ENCODE measurements around the gene PDE4B.

Gene PDE4B

DNA sequence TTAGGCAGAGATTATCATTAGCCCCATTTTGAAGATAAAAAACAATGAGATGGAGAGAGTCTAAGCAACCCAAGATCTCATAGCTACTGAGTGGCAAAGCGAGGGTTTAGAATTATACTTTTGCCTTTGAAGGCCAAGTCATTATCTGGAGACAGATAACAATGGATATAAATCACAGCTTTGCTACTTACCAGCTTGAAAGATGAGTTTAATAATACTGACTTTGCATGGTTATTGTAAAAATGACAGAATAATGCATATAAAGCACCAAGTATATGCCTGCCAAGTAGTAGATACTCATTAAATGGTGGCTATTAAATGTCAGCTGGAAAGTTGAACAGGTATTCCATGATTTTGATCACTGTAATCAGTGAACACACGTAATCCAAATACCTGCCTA lies 499.6 kb downstream of the PDE4B start:
- Mint-ChIP-seq H3K27ac (no peak overlapping the region), H3K36me3 (ENCODE audit: low read depth) (no peaks in the 10 kb centered on the region), H3K27me3 (ENCODE audit: low read depth) (peaks cover 7% of the 10 kb centered on the region), H3K4me3 (no peak overlapping the region), H3K4me1 (ENCODE audit: low read depth) (peaks cover 30% of the 10 kb centered on the region), H3K9me3 (no peaks in the 10 kb centered on the region)
- no peak for DNase-seq (ENCODE audit: low spot score)

DNA sequence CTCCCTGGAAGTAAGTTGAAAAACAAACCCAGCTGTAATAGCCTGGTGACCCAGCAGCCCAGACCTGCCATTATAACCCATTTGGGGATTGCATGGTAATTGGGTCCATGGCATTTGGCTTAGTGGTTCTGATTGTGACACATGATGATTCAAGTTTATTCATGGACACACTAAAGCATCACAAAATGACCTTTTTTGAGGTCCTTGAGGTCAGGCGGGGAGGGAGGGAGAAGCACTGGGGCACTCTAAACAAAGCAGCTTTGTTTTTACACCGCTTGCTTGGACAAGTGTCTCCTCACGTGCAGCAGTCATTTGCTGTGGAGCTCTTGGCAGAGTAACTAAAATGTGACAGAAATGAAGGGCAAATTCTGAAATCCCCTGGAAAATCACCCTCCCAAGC lies 500.2 kb downstream of the PDE4B start:
- H3K27me3 Mint-ChIP-seq (ENCODE audit: low read depth): peaks cover 7% of the 10 kb centered on the region
- peaks cover 30% of the 10 kb centered on the region for H3K4me1 Mint-ChIP-seq (ENCODE audit: low read depth)
- no peak overlapping the region for H3K27ac Mint-ChIP-seq
- H3K4me3 Mint-ChIP-seq: no peak overlapping the region
- no peaks in the 10 kb centered on the region for H3K36me3 Mint-ChIP-seq (ENCODE audit: low read depth)
- no peak for DNase-seq (ENCODE audit: low spot score)
- no peaks in the 10 kb centered on the region for H3K9me3 Mint-ChIP-seq

GRCh38 chr1:66294707-66295370 lies 502.1 kb downstream of the PDE4B start:
- no peaks in the 10 kb centered on the region for H3K9me3 Mint-ChIP-seq
- no peaks in the 10 kb centered on the region for H3K36me3 Mint-ChIP-seq (ENCODE audit: low read depth)
- no peak for DNase-seq (ENCODE audit: low spot score)
- H3K4me3 Mint-ChIP-seq: no peak overlapping the region
- H3K4me1 Mint-ChIP-seq (ENCODE audit: low read depth): peaks cover 24% of the 10 kb centered on the region
- H3K27me3 Mint-ChIP-seq (ENCODE audit: low read depth): peaks cover 4% of the 10 kb centered on the region
- no peak overlapping the region for H3K27ac Mint-ChIP-seq

GRCh38 chr1:66295803-66296202 lies 503.1 kb downstream of the PDE4B start:
- H3K4me3 Mint-ChIP-seq: no peak overlapping the region
- peaks cover 2% of the 10 kb centered on the region for H3K27me3 Mint-ChIP-seq (ENCODE audit: low read depth)
- no peak overlapping the region for H3K27ac Mint-ChIP-seq
- peaks cover 25% of the 10 kb centered on the region for H3K4me1 Mint-ChIP-seq (ENCODE audit: low read depth)
- H3K9me3 Mint-ChIP-seq: no peaks in the 10 kb centered on the region
- H3K36me3 Mint-ChIP-seq (ENCODE audit: low read depth): no peaks in the 10 kb centered on the region
- DNase-seq (ENCODE audit: low spot score): no peak

DNA sequence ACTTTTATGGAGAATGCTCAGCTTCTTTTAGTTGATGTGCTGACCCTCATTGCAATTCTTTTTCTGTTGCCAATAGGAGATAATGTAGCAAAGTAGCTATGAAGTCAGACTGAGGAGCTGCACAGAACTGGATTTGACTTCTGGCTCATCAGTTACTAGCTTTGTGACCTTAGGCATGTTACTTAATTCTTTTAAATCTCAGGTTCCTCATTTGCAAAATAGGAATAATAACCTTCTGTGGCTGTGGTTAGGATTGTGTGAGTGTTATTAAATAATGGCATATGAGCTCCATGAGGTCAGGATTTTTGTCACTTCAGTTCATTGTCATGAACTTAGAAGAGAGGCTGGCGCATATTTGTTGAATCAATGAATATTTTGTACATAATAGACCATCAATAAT lies 503.7 kb downstream of the PDE4B start:
- Mint-ChIP-seq H3K4me1 (ENCODE audit: low read depth) (peaks cover 27% of the 10 kb centered on the region), H3K27me3 (ENCODE audit: low read depth) (peaks cover 2% of the 10 kb centered on the region), H3K9me3 (no peaks in the 10 kb centered on the region)

DNA sequence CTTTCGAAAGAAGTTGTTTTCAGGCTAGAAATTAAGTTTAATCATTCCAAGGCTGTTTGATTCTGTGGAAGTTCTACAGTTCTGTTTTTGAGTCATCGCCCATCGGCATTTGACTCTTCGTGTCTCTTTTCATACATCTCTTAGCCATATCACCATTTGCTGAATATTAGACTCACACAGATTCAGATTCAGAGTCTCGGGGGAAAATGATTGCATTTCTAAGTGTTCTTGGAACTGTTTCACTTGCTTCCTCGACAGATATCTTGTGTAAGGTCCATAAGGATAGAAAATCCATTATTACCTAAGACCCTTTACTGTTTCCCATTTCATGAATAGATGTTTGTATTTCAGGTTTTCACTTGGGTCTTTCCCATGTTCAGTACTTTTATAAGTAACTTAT lies 504.3 kb downstream of the PDE4B start:
- peaks cover 24% of the 10 kb centered on the region for H3K4me1 Mint-ChIP-seq (ENCODE audit: low read depth)
- H3K27ac Mint-ChIP-seq: no peak overlapping the region
- H3K36me3 Mint-ChIP-seq (ENCODE audit: low read depth): no peaks in the 10 kb centered on the region
- DNase-seq (ENCODE audit: low spot score): no peak
- no peaks in the 10 kb centered on the region for H3K9me3 Mint-ChIP-seq
- H3K4me3 Mint-ChIP-seq: no peak overlapping the region
- H3K27me3 Mint-ChIP-seq (ENCODE audit: low read depth): peaks cover 2% of the 10 kb centered on the region

More for the DNA sequence above, 503.7 kb downstream of the PDE4B start:
- Mint-ChIP-seq H3K36me3 (ENCODE audit: low read depth) (no peaks in the 10 kb centered on the region), H3K4me3 (no peak overlapping the region), H3K27ac (no peak overlapping the region)
- no peak for DNase-seq (ENCODE audit: low spot score)

- Mint-ChIP-seq H3K9me3 (no peaks in the 10 kb centered on the region), H3K4me1 (ENCODE audit: low read depth) (peaks cover 36% of the 10 kb centered on the region), H3K4me3 (no peak overlapping the region), H3K27ac (no peak overlapping the region), H3K27me3 (ENCODE audit: low read depth) (peaks cover 2% of the 10 kb centered on the region), H3K36me3 (ENCODE audit: low read depth) (no peaks in the 10 kb centered on the region)
- no peak for DNase-seq (ENCODE audit: low spot score)
Observed at GRCh38 chr1:66298464-66298863, 505.8 kb downstream of the PDE4B start.

- peak overlapping the region; percentile 84 for H3K4me3 Mint-ChIP-seq
- H3K27me3 Mint-ChIP-seq (ENCODE audit: low read depth): peaks cover 2% of the 10 kb centered on the region
- H3K27ac Mint-ChIP-seq: peak overlapping the region; percentile 93
- no peaks in the 10 kb centered on the region for H3K36me3 Mint-ChIP-seq (ENCODE audit: low read depth)
- DNase-seq (ENCODE audit: low spot score): no peak
- no peaks in the 10 kb centered on the region for H3K9me3 Mint-ChIP-seq
- peaks cover 36% of the 10 kb centered on the region for H3K4me1 Mint-ChIP-seq (ENCODE audit: low read depth)
Observed at GRCh38 chr1:66300280-66300971, 507.7 kb downstream of the PDE4B start.

- H3K4me1 Mint-ChIP-seq (ENCODE audit: low read depth): peaks cover 36% of the 10 kb centered on the region
- DNase-seq (ENCODE audit: low spot score): peak; percentile 39
Observed at GRCh38 chr1:66300972-66301451, 508.3 kb downstream of the PDE4B start.

GRCh38 chr1:66302184-66302742 lies 509.6 kb downstream of the PDE4B start:
- H3K27me3 Mint-ChIP-seq (ENCODE audit: low read depth): no peaks in the 10 kb centered on the region
- peak overlapping the region; percentile 59 for H3K4me3 Mint-ChIP-seq
- H3K27ac Mint-ChIP-seq: peak overlapping the region; percentile 64
- peaks cover 33% of the 10 kb centered on the region for H3K4me1 Mint-ChIP-seq (ENCODE audit: low read depth)
- no peaks in the 10 kb centered on the region for H3K9me3 Mint-ChIP-seq
- no peak for DNase-seq (ENCODE audit: low spot score)
- H3K36me3 Mint-ChIP-seq (ENCODE audit: low read depth): no peaks in the 10 kb centered on the region

More at GRCh38 chr1:66300972-66301451, 508.3 kb downstream of the PDE4B start:
- Mint-ChIP-seq H3K9me3 (no peaks in the 10 kb centered on the region), H3K27me3 (ENCODE audit: low read depth) (peaks cover 2% of the 10 kb centered on the region), H3K36me3 (ENCODE audit: low read depth) (no peaks in the 10 kb centered on the region), H3K4me3 (peak overlapping the region; percentile 84), H3K27ac (peak overlapping the region; percentile 93)

DNA sequence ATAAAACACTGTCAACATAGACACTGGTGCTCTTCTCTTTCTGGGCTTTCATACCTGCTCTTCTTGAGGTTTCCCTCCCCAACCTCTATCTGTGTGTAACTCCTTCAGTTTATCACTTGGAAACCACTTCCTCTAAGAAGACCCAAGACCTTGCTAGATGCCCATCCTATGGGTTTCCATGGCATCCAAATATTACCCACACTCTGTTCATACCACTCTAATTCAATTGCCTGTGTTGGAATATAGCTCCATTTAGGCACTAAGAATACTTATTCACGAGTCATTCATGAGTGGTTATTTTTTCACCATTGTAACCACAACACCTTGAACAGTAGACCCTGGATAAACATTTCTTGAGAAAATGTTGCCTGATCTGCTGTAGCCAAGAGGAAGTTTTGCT lies 510.1 kb downstream of the PDE4B start:
- H3K27me3 Mint-ChIP-seq (ENCODE audit: low read depth): no peaks in the 10 kb centered on the region
- no peak for DNase-seq (ENCODE audit: low spot score)
- H3K4me1 Mint-ChIP-seq (ENCODE audit: low read depth): peaks cover 32% of the 10 kb centered on the region
- H3K36me3 Mint-ChIP-seq (ENCODE audit: low read depth): no peaks in the 10 kb centered on the region
- H3K27ac Mint-ChIP-seq: peak overlapping the region; percentile 64
- H3K4me3 Mint-ChIP-seq: peak overlapping the region; percentile 59
- no peaks in the 10 kb centered on the region for H3K9me3 Mint-ChIP-seq

GRCh38 chr1:66303646-66304045 lies 511.0 kb downstream of the PDE4B start:
- Mint-ChIP-seq H3K27me3 (ENCODE audit: low read depth) (no peaks in the 10 kb centered on the region), H3K36me3 (ENCODE audit: low read depth) (no peaks in the 10 kb centered on the region)

GRCh38 chr1:66304128-66304527 lies 511.4 kb downstream of the PDE4B start:
- H3K27me3 Mint-ChIP-seq (ENCODE audit: low read depth): no peaks in the 10 kb centered on the region
- H3K4me3 Mint-ChIP-seq: no peak overlapping the region
- H3K27ac Mint-ChIP-seq: no peak overlapping the region
- no peaks in the 10 kb centered on the region for H3K9me3 Mint-ChIP-seq
- H3K36me3 Mint-ChIP-seq (ENCODE audit: low read depth): no peaks in the 10 kb centered on the region
- DNase-seq (ENCODE audit: low spot score): no peak
- H3K4me1 Mint-ChIP-seq (ENCODE audit: low read depth): peaks cover 32% of the 10 kb centered on the region

More at GRCh38 chr1:66303646-66304045, 511.0 kb downstream of the PDE4B start:
- H3K4me1 Mint-ChIP-seq (ENCODE audit: low read depth): peaks cover 32% of the 10 kb centered on the region
- H3K27ac Mint-ChIP-seq: no peak overlapping the region
- no peaks in the 10 kb centered on the region for H3K9me3 Mint-ChIP-seq
- DNase-seq (ENCODE audit: low spot score): no peak
- H3K4me3 Mint-ChIP-seq: no peak overlapping the region

- H3K9me3 Mint-ChIP-seq: no peaks in the 10 kb centered on the region
- no peak overlapping the region for H3K27ac Mint-ChIP-seq
- H3K27me3 Mint-ChIP-seq (ENCODE audit: low read depth): peaks cover 5% of the 10 kb centered on the region
- H3K4me1 Mint-ChIP-seq (ENCODE audit: low read depth): peaks cover 23% of the 10 kb centered on the region
- DNase-seq (ENCODE audit: low spot score): no peak
- no peaks in the 10 kb centered on the region for H3K36me3 Mint-ChIP-seq (ENCODE audit: low read depth)
- H3K4me3 Mint-ChIP-seq: no peak overlapping the region
Observed at GRCh38 chr1:66305927-66306326, 513.2 kb downstream of the PDE4B start.

All from T-helper 2 cell treated with Interferon-gamma antibody and Interleukin-4, amounts not matched to agents 5 μg/mL and 100 μg/mL, for 36 hours (primary cell).